ENCODE measurements around the gene TMEM181.
"Not testable (repeated sequence)": the region's sequence is repeated elsewhere in the genome, so short reads cannot be mapped to it uniquely, and the experiment has no call there.

DNA sequence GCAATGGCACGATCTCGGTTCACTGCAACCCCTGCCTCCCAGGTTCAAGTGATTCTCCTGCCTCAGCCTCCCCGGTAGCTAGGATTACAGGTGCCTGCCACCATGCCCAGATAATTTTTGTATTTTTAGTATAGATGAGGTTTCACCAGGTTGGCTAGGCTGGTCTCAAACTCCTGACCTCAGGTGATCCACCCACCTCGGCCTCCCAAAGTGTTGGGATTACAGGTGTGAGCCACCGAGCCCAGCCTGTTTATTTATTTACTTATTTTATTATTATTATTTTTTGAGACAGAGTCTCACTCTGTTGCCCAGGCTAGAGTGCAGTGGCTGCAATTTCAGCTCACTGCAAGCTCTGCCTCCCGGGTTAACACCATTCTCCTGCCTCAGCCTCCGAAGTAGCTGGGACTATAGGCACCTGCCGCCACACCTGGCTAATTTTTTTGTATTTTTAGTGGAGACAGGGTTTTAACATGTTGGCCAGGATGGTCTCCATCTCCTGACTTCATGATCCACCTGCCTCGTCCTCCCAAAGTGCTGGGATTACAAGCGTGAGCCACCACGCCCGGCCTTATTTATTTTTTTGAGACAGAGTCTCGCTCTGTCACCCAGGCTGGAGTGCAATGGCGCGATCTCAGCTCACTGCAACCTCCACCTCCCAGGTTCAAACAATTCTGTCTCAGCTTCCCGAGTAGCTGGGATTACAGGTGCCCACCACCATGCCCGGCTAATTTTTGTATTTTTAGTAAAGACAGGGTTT, 92.3 kb downstream of the TMEM181 start:
- not testable (repeated sequence) for TF ChIP-seq POLR2A, CTCF (IDR thresholded peaks at IDR 0.05)
